Glutamatergic neuron (in vitro differentiated cells): Measurements from ENCODE around the gene PLA2G2F. TPM values are rescaled to one million over a fixed set of nuclear protein-coding genes. Genes with fewer than 3 reads are reported as not detected.

ENCODE experiments used
- DNase-seq: peaks from one replicate; pipeline ENCODE4 v3.0.0; 2022
- H3K27ac Mint-ChIP-seq: one replicate; pipeline ENCODE4 v1.8.0; 2020; ENCODE audit warnings: mild to moderate bottlenecking, mixed read lengths, inconsistent platforms; ENCODE audit not compliant: unreplicated experiment
- H3K27me3 Mint-ChIP-seq: one replicate; pipeline ENCODE4 v1.8.0; 2020; ENCODE audit warnings: mild to moderate bottlenecking, moderate library complexity, mixed read lengths, inconsistent platforms; ENCODE audit not compliant: unreplicated experiment
- H3K36me3 Mint-ChIP-seq: one replicate; pipeline ENCODE4 v1.8.0; 2020; ENCODE audit warnings: mild to moderate bottlenecking, mixed read lengths, inconsistent platforms; ENCODE audit not compliant: unreplicated experiment
- H3K4me1 Mint-ChIP-seq: one replicate; pipeline ENCODE4 v1.8.0; 2020; ENCODE audit warnings: mild to moderate bottlenecking, low read depth, mixed read lengths, inconsistent platforms; ENCODE audit not compliant: unreplicated experiment
- H3K4me3 Mint-ChIP-seq: one replicate; pipeline ENCODE4 v1.8.0; 2020; ENCODE audit warnings: mild to moderate bottlenecking, mixed read lengths, inconsistent platforms; ENCODE audit not compliant: unreplicated experiment
- H3K9me3 Mint-ChIP-seq: one replicate; pipeline ENCODE4 v1.8.0; 2020; ENCODE audit warnings: mild to moderate bottlenecking, moderate library complexity, mixed read lengths, inconsistent platforms; ENCODE audit not compliant: unreplicated experiment
- total RNA-seq: library from RNA; stranded (reverse); fragmentation: NEBNext Ultra II Directional; extraction: Animal tissue kit (Norgen Biotek cat#: 25700); gene quantifications from one replicate; pipeline ENCODE4 v1.2.1, GENCODE V29; 2021; ENCODE audit not compliant: unreplicated experiment
- TF ChIP-seq, protein P1 (sequence below): fragments of 200-600 bp; sonication (generic); IDR thresholded peaks from one replicate; pipeline ENCODE4 v1.5.0; 2021; ENCODE audit not compliant: partially characterized antibody, unreplicated experiment

PLA2G2F gene
- total RNA-seq, 1 donor from 2014 or later = not detected

DNA sequence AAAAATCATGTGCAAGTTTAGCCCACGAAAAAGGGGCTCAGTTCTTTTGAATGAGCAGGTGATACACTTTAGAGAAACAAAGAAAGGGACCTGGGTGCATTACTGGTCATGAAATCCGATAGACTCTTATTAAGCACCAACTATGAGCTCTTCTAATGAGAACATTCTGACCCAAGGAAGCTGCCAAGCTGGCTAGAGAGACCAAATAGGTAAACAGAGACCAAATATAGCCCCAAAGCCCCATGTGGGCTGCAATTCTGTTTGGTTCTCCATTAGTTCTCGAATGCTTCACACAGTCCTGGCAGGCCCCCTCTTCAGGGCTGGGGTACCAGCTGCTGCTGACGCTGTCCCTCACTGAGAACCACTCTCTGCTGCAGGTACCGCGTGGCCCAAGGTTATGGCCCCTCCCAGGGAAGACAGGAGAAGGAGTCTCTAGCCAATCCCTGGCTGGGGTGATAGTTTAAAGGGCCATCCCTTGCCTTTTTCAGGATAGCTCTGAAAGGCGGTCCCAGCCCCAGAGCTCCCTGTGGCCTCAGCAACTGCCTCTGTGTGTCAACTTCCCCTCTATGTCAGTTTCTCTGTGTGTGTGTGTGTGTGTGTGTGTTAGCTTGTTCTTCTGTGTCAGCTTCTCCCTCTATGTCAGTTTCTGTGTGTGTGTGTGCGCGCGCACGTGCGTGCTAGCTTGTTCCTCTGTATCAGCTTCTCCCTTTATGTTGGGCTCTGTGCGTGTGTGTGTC is 39.7 kb downstream of the PLA2G2F start:
- peaks cover 1% of the 10 kb centered on the region for H3K27me3 Mint-ChIP-seq
- H3K36me3 Mint-ChIP-seq = peaks cover 5% of the 10 kb centered on the region
- H3K27ac Mint-ChIP-seq = no peak overlapping the region

GRCh38 chr1:20179371-20180128 is 40.4 kb downstream of the PLA2G2F start:
- peaks cover 1% of the 10 kb centered on the region for H3K27me3 Mint-ChIP-seq

More for the DNA sequence above, 39.7 kb downstream of the PLA2G2F start:
- TF ChIP-seq, protein P1, sequence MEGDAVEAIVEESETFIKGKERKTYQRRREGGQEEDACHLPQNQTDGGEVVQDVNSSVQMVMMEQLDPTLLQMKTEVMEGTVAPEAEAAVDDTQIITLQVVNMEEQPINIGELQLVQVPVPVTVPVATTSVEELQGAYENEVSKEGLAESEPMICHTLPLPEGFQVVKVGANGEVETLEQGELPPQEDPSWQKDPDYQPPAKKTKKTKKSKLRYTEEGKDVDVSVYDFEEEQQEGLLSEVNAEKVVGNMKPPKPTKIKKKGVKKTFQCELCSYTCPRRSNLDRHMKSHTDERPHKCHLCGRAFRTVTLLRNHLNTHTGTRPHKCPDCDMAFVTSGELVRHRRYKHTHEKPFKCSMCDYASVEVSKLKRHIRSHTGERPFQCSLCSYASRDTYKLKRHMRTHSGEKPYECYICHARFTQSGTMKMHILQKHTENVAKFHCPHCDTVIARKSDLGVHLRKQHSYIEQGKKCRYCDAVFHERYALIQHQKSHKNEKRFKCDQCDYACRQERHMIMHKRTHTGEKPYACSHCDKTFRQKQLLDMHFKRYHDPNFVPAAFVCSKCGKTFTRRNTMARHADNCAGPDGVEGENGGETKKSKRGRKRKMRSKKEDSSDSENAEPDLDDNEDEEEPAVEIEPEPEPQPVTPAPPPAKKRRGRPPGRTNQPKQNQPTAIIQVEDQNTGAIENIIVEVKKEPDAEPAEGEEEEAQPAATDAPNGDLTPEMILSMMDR = no peak
- Mint-ChIP-seq H3K9me3 (no peaks in the 10 kb centered on the region), H3K4me1 (no peaks in the 10 kb centered on the region), H3K4me3 (no peak overlapping the region)
- DNase-seq = no peak

GRCh38 chr1:20180129-20180843 is 41.2 kb downstream of the PLA2G2F start:
- H3K27me3 Mint-ChIP-seq = peaks cover 4% of the 10 kb centered on the region
- no peak overlapping the region for H3K27ac Mint-ChIP-seq
- no peaks in the 10 kb centered on the region for H3K9me3 Mint-ChIP-seq
- peaks cover 5% of the 10 kb centered on the region for H3K36me3 Mint-ChIP-seq
- peaks cover 1% of the 10 kb centered on the region for H3K4me1 Mint-ChIP-seq
- DNase-seq = no peak
- H3K4me3 Mint-ChIP-seq = no peak overlapping the region
- TF ChIP-seq, protein P1 = no peak

More at GRCh38 chr1:20179371-20180128, 40.4 kb downstream of the PLA2G2F start:
- Mint-ChIP-seq H3K36me3 (peaks cover 5% of the 10 kb centered on the region), H3K4me3 (no peak overlapping the region), H3K4me1 (no peaks in the 10 kb centered on the region), H3K9me3 (no peaks in the 10 kb centered on the region), H3K27ac (no peak overlapping the region)
- TF ChIP-seq, protein P1 = no peak
- no peak for DNase-seq

DNA sequence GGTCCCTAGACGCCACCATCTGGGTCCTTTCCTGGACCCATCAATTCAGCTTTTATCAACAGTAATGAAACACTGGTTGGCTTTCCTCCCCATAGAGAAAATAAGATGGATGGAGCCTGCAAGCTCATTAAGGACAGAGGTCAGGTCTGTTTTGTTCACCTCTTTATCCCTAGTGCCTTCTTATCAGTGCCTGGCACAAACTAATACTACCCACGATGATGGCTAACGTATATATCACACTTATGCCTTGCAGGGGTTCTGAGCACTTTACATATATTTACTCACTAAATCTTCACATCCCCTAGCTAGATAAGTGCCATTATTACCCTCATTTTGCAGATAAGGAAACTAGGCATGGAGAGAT is 41.7 kb downstream of the PLA2G2F start:
- Mint-ChIP-seq H3K9me3 (no peaks in the 10 kb centered on the region), H3K27ac (no peak overlapping the region), H3K4me1 (peaks cover 2% of the 10 kb centered on the region), H3K4me3 (no peak overlapping the region), H3K27me3 (peaks cover 5% of the 10 kb centered on the region), H3K36me3 (peaks cover 5% of the 10 kb centered on the region)
- DNase-seq = no peak
- TF ChIP-seq, protein P1 = no peak

GRCh38 chr1:20182415-20182814 is 43.3 kb downstream of the PLA2G2F start:
- peaks cover 5% of the 10 kb centered on the region for H3K36me3 Mint-ChIP-seq
- no peak for DNase-seq
- peaks cover 6% of the 10 kb centered on the region for H3K4me1 Mint-ChIP-seq
- TF ChIP-seq, protein P1 = no peak
- peaks cover 5% of the 10 kb centered on the region for H3K27me3 Mint-ChIP-seq
- H3K9me3 Mint-ChIP-seq = peaks cover 2% of the 10 kb centered on the region
- H3K27ac Mint-ChIP-seq = no peak overlapping the region
- no peak overlapping the region for H3K4me3 Mint-ChIP-seq
